T-cell (primary cell): ENCODE measurements around the gene LCOR. TPM values are rescaled to one million over a fixed set of nuclear protein-coding genes. Genes with fewer than 3 reads are reported as not detected.
"Not testable (repeated sequence)": the region's sequence is repeated elsewhere in the genome, so short reads cannot be mapped to it uniquely, and the experiment has no call there.

Experiments
- ATAC-seq, 4 experiments: fragments of 200-7000 bp in 3 of 4; fragments of 150-1000 bp in 1 of 4; cut with Tn5 transposase; replicated peaks in 1 of 4; 1 replicate in 3 of 4; 2 replicates in 1 of 4; pipeline ENCODE4 v1.10.0; 2021; ENCODE audit warnings: moderate library complexity in 3 of 4, mild to moderate bottlenecking in 2 of 4, moderate number of reproducible peaks in 1 of 4
- CTCF ChIA-PET, 2 donors: fragments of 300-600 bp; sonication (Branson Sonifier 250); formaldehyde crosslinking; loops; one replicate each; lab custom pipeline; 2022; ENCODE audit warnings: antibody characterized with exemption in 2 of 2; lab: Charles Lee
- POLR2A ChIA-PET, 2 donors: fragments of 300-600 bp; sonication (Branson Sonifier 250); formaldehyde crosslinking; loops; one replicate each; lab custom pipeline; 2022; ENCODE audit warnings: antibody characterized with exemption in 2 of 2; lab: Charles Lee
- DNase-seq, 35 experiments: peaks; one replicate each; pipeline versions ENCODE4 v3.0.0 to v3.0.0-alpha.2; 2013 to 2023
- H3K27ac ChIP-seq: one replicate; pipeline ENCODE4 v1.5.1; 2013; ENCODE audit warnings: low read length
- H3K27me3 ChIP-seq, 2 experiments: replicated peaks in 1 of 2; 1 replicate in 1 of 2; 2 replicates in 1 of 2; pipeline versions ENCODE4 v1.6.1 to v1.7.0; 2013; ENCODE audit warnings: low read length in 1 of 2, mixed read lengths in 1 of 2; ENCODE audit not compliant: control insufficient read depth in 2 of 2, insufficient read depth in 2 of 2; ENCODE audit errors: extremely low read depth in 1 of 2
- H3K36me3 ChIP-seq, 2 donors: 1 replicate in 1 of 2; 2 replicates in 1 of 2; pipeline versions ENCODE4 v1.6.1 to v1.7.0; 2013; ENCODE audit warnings: low read length in 1 of 2; ENCODE audit not compliant: control insufficient read depth in 2 of 2, insufficient read depth in 1 of 2; ENCODE audit errors: extremely low read depth in 1 of 2
- H3K4me1 ChIP-seq, 2 experiments: 1 replicate in 1 of 2; 2 replicates in 1 of 2; pipeline versions ENCODE4 v1.6.1 to v1.7.0; 2013; ENCODE audit warnings: low read length in 2 of 2, mixed read lengths in 1 of 2; ENCODE audit not compliant: insufficient read depth in 2 of 2, control insufficient read depth in 1 of 2; ENCODE audit errors: extremely low read depth in 1 of 2
- H3K4me3 ChIP-seq, 2 donors: 1 replicate in 1 of 2; 2 replicates in 1 of 2; pipeline versions ENCODE4 v1.5.1 to v1.7.0; 2013; ENCODE audit warnings: mild to moderate bottlenecking in 2 of 2, low read length in 1 of 2, moderate library complexity in 1 of 2; ENCODE audit not compliant: control insufficient read depth in 1 of 2; ENCODE audit errors: extremely low read depth in 1 of 2
- H3K9me3 ChIP-seq: 2 replicates; pipeline ENCODE4 v1.7.0; 2013
- H3K27ac Mint-ChIP-seq, 2 donors: one replicate each; pipeline ENCODE4 v1.8.0; 2020 to 2021; ENCODE audit warnings: mild to moderate bottlenecking in 2 of 2, mixed read lengths in 2 of 2
- H3K27me3 Mint-ChIP-seq, 2 donors: one replicate each; pipeline ENCODE4 v1.8.0; 2021 to 2022; ENCODE audit warnings: mixed read lengths in 2 of 2
- H3K36me3 Mint-ChIP-seq: one replicate; pipeline ENCODE4 v1.8.0; 2021; ENCODE audit warnings: mixed read lengths
- H3K4me1 Mint-ChIP-seq, 3 donors: one replicate each; pipeline ENCODE4 v1.8.0; 2020 to 2022; ENCODE audit warnings: mixed read lengths in 3 of 3, mild to moderate bottlenecking in 1 of 3
- H3K4me3 Mint-ChIP-seq, 3 donors: one replicate each; pipeline ENCODE4 v1.8.0; 2020 to 2022; ENCODE audit warnings: mild to moderate bottlenecking in 3 of 3, mixed read lengths in 3 of 3, moderate library complexity in 3 of 3
- H3K9me3 Mint-ChIP-seq, 3 donors: one replicate each; pipeline ENCODE4 v1.8.0; 2020 to 2022; ENCODE audit warnings: mixed read lengths in 3 of 3
- WGBS: methylation state at CpG from one replicate; pipeline ENCODE4 v1.1.5; 2013; ENCODE audit warnings: missing lambda C conversion rate; ENCODE audit not compliant: insufficient coverage; 5-methylcytosine and 5-hydroxymethylcytosine counted together
- total RNA-seq, 35 experiments: library from RNA in 6 of 35; stranded (reverse) in 6 of 35; fragments of 120-200 nt in 1 of 35; gene quantifications; one replicate each; pipeline versions ENCODE4 v1.2.1 to v1.2.4 and lab custom pipeline; 2013 to 2026

LCOR gene
- total RNA-seq, 5 donors from 2014 or later (not counting 1 experiment from before 2014, with no cell fraction given) = 32.0 to 67.3 (median 38.0) TPM

DNA sequence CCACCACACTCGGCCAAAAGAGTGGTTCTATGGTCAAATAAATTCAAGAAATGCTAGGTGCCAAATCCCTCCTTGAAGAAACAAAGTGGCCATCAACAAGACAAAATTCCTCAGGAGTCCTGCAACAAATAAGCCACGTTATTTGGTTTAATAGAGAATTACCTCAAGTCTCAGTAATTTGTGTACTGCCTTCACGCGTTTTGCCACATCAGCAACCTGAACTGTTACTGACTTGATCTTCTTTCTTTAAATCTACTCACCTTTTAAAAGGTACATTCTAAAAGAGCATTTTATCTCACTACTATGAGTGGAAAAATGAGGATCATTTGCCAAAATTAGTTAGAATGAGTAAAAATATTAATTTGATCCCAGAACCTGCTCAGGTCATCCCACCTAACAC is 34.6 kb upstream of the LCOR start:
- no peak overlapping the region for H3K27ac ChIP-seq
- no peaks in the 10 kb centered on the region for H3K4me1 ChIP-seq
- Mint-ChIP-seq H3K27ac (no peak overlapping the region), H3K4me3 (no peak overlapping the region), H3K27me3 (peaks cover 2 to 14% of the 10 kb centered on the region in 2 donors), H3K36me3 (no peaks in the 10 kb centered on the region), H3K4me1 (no peaks in the 10 kb centered on the region), H3K9me3 (no peaks in the 10 kb centered on the region)
- peaks cover 0 to 15% of the 10 kb centered on the region in 2 experiments for H3K27me3 ChIP-seq
- no peaks in the 10 kb centered on the region for H3K36me3 ChIP-seq
- H3K4me3 ChIP-seq = no peak overlapping the region
- WGBS = 52% methylated on average over 2 of the region's 4 CpGs
- ChIA-PET POLR2A (no interaction called here), CTCF (no interaction called here)
- DNase-seq (no peak), ATAC-seq (no peak)
- no peaks in the 10 kb centered on the region for H3K9me3 ChIP-seq

DNA sequence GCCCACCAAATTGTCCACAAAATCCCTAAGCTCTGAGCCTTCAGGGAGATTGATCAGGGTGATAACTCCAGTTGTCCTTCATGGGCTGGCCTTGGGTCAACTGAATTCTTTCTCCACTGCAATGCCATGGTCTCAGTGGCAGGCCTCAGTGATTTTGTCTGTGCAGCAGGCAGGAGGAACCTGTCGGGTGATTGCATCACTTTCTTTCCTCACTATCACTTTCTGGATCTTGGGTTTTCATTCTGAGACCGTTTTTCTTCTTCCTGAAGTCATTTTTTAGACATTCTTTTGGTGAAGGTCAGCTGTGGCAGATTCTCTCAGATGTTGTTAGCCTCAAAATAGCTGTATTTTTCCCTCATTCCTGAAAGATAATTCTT is 28.8 kb upstream of the LCOR start:
- DNase-seq (no peak), ATAC-seq (no peak)
- Histone ChIP-seq H3K4me1 (no peaks in the 10 kb centered on the region), H3K27me3 (peaks cover 0 to 11% of the 10 kb centered on the region in 2 experiments), H3K9me3 (no peaks in the 10 kb centered on the region), H3K4me3 (no peak overlapping the region), H3K36me3 (no peaks in the 10 kb centered on the region), H3K27ac (no peak overlapping the region)
- Mint-ChIP-seq H3K4me1 (no peaks in the 10 kb centered on the region), H3K9me3 (peaks cover 0 to 4% (median 4%) of the 10 kb centered on the region in 3 donors), H3K27ac (no peak overlapping the region), H3K27me3 (peaks cover 11 to 13% of the 10 kb centered on the region in 2 donors), H3K4me3 (no peak overlapping the region), H3K36me3 (no peaks in the 10 kb centered on the region)
- ChIA-PET CTCF (no interaction called here), POLR2A (no interaction called here)
- 24% methylated on average over 2 of the region's 2 CpGs for WGBS

GRCh38 chr10:96814264-96814663 is 17.8 kb upstream of the LCOR start:
- H3K9me3 Mint-ChIP-seq = no peaks in the 10 kb centered on the region
- no peaks in the 10 kb centered on the region for H3K9me3 ChIP-seq
- ATAC-seq (no peak), DNase-seq (no peak)
- no peaks in the 10 kb centered on the region for H3K4me1 Mint-ChIP-seq
- H3K27ac Mint-ChIP-seq = no peak overlapping the region
- H3K27ac ChIP-seq = no peak overlapping the region
- peaks cover 5 to 11% of the 10 kb centered on the region in 2 donors for H3K27me3 Mint-ChIP-seq
- H3K4me3 Mint-ChIP-seq = no peak overlapping the region
- H3K4me3 ChIP-seq = no peak overlapping the region
- no CpG with 5 or more reads among the region's 1 CpG for WGBS
- H3K36me3 ChIP-seq = no peaks in the 10 kb centered on the region
- no peaks in the 10 kb centered on the region for H3K4me1 ChIP-seq
- no peaks in the 10 kb centered on the region for H3K36me3 Mint-ChIP-seq
- H3K27me3 ChIP-seq = peaks cover 0 to 3% of the 10 kb centered on the region in 2 experiments
- ChIA-PET POLR2A (interaction anchor here in 1 of 2 donors (0.6 kb wide), 1 partner anchor 682 kb away, joined by 7 read pairs; no protein-coding TSS in a partner anchor), CTCF (interaction anchor here in 1 of 2 donors (0.6 kb wide), 1 partner anchor 1527 kb away, joined by 3 read pairs; no protein-coding TSS in a partner anchor)

DNA sequence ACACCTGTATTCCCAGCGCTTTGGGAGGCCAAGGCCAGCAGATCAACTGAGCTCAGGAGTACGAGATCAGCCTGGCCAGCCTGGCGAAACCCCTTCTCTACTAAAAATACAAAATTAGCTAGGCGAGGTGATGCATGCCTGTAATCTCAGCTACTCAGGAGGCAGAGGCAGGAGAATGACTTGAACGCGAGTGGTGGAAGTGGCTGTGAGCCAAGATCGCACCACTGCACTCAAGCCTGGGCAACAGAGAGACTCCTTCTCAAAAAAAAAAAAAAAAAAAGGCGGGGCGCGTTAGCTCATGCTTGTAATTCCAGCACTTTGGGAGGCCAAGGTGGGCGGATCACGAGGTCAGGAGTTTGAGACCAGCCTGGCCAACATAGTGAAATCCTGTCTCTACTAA is 13.1 kb upstream of the LCOR start:
- POLR2A ChIA-PET = interaction anchor here in 1 of 2 donors (0.8 kb wide), 1 partner anchor 127 kb away, joined by 8 read pairs; no protein-coding TSS in a partner anchor
- H3K4me1 ChIP-seq, H3K27ac Mint-ChIP-seq, H3K27me3 ChIP-seq, H3K27me3 Mint-ChIP-seq, H3K27ac ChIP-seq, DNase-seq, H3K36me3 ChIP-seq, H3K9me3 Mint-ChIP-seq, ATAC-seq, H3K4me3 ChIP-seq, CTCF ChIA-PET, H3K36me3 Mint-ChIP-seq, H3K4me3 Mint-ChIP-seq, H3K4me1 Mint-ChIP-seq, H3K9me3 ChIP-seq: not testable (repeated sequence)
- WGBS = 91% methylated on average over 5 of the region's 12 CpGs

DNA sequence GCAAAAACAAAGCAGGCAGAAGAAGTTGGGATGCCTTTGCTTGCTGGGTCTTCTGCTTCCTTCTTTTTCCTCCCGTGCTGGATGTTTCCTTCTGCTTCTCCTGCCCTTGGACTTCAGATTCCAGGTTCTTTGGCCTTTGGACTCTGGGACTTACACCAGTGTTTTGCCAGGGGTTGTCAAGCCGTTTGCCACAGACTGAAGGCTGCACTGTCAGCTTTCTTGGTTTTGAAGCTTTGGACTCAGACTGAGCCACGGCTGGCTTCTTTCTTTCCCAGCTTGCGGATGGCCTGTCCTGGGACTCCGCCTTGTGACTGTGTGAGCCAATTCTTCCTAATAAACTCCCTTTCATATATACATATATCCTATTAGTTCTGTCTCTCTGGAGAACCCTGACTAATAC is 11.3 kb upstream of the LCOR start:
- DNase-seq (no peak), ATAC-seq (no peak)
- Histone ChIP-seq H3K9me3 (no peaks in the 10 kb centered on the region), H3K27me3 (peaks cover 0 to 7% of the 10 kb centered on the region in 2 experiments), H3K4me3 (no peak overlapping the region), H3K36me3 (no peaks in the 10 kb centered on the region), H3K4me1 (no peaks in the 10 kb centered on the region), H3K27ac (no peak overlapping the region)
- Mint-ChIP-seq H3K36me3 (no peaks in the 10 kb centered on the region), H3K4me3 (no peak overlapping the region), H3K9me3 (no peaks in the 10 kb centered on the region), H3K27me3 (peaks cover 0 to 4% of the 10 kb centered on the region in 2 donors), H3K27ac (no peak overlapping the region), H3K4me1 (no peaks in the 10 kb centered on the region)
- ChIA-PET CTCF (interaction anchor here in 1 of 2 donors (0.7 kb wide), 1 partner anchor 9 kb away, joined by 3 read pairs; no protein-coding TSS in a partner anchor), POLR2A (no interaction called here)
- WGBS = 77% methylated on average over 5 of the region's 5 CpGs

GRCh38 chr10:96826438-96826837 is 5.7 kb upstream of the LCOR start:
- no peaks in the 10 kb centered on the region for H3K36me3 Mint-ChIP-seq
- H3K4me1 Mint-ChIP-seq = peaks cover 12 to 15% (median 13%) of the 10 kb centered on the region in 3 donors
- POLR2A ChIA-PET = interaction anchor here in 1 of 2 donors (0.6 kb wide), 1 partner anchor 26 kb away, joined by 3 read pairs; no protein-coding TSS in a partner anchor
- Histone ChIP-seq H3K4me3 (no peak overlapping the region), H3K27ac (no peak overlapping the region), H3K4me1 (peaks cover 4 to 10% of the 10 kb centered on the region in 2 experiments), H3K36me3 (no peaks in the 10 kb centered on the region), H3K27me3 (no peaks in the 10 kb centered on the region), H3K9me3 (no peaks in the 10 kb centered on the region)
- H3K27ac Mint-ChIP-seq = no peak overlapping the region
- no peak overlapping the region for H3K4me3 Mint-ChIP-seq
- H3K27me3 Mint-ChIP-seq = peaks cover 0 to 4% of the 10 kb centered on the region in 2 donors
- DNase-seq (no peak), ATAC-seq (no peak)
- H3K9me3 Mint-ChIP-seq = no peaks in the 10 kb centered on the region
- CTCF ChIA-PET = interaction anchor here (0.6 to 1.2 kb wide), 2 partner anchors 185 to 186 kb away, joined by 3 to 6 read pairs; no protein-coding TSS in a partner anchor
- WGBS = 80% methylated on average over 1 of the region's 1 CpG
